Stimulated activated CD8-positive, alpha-beta memory T cell treated with anti-CD3 and anti-CD28 coated beads, Interleukin-15, amount 100 ng/mL, for 48 hours (primary cell): Measurements from ENCODE around the gene SLC6A19.
"Not testable (repeated sequence)": the region's sequence is repeated elsewhere in the genome, so short reads cannot be mapped to it uniquely, and the experiment has no call there.

Experiments used
- DNase-seq, 2 donors: peaks; one replicate each; pipeline ENCODE4 v3.0.0-alpha.2; 2020; ENCODE audit warnings: low read depth in 2 of 2

Gene SLC6A19

DNA sequence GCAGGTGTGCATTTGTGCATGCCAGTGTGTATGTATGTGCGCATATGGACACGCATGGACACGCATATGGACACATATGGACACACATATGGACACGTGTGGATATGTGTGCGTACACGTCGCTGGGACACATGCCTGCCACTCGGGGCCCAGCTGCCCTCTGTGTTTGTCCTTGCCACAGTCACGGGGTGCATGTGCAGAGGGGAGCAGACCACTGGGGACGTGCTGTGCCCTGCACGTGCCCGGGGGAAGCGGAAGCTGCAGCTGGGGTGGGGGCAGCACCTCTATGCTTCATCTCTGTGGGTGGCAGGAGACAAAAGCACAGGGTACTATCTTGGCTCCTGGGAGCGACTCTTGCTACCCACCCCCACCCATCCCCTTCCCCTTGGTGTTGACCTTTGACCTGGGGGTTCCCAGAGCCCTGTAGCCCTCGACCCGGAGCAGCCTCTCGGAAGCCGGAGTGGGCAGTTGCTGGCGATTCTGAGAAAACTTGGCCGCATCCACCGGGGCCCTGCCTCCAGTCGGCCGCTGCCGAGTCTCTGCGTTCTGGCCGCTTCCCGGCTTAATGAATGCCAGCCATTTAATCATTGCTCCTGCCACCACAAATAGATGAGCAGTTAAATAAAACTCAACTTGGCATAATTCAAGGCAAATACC, 21.4 kb downstream of the SLC6A19 start:
- no peak for DNase-seq

DNA sequence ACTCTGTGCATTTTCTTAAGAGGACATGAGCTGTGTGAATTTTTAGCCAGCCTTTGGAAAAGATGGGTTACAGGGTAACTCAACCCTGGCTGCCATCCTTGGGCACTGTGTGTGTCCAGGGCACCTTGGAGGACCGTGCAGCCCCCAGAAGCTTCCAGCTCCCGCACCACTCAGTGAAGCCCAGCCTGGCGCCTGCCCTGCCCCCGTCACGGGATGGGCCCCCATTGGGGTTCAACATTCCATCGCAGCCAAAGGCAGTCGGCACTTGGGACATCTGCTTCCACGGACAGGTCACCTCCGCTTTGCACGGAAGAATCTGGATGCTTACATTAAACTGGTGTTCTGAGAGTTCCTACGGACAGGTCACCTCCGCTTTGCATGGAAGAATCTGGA, 21.9 kb downstream of the SLC6A19 start:
- DNase-seq: no peak

DNA sequence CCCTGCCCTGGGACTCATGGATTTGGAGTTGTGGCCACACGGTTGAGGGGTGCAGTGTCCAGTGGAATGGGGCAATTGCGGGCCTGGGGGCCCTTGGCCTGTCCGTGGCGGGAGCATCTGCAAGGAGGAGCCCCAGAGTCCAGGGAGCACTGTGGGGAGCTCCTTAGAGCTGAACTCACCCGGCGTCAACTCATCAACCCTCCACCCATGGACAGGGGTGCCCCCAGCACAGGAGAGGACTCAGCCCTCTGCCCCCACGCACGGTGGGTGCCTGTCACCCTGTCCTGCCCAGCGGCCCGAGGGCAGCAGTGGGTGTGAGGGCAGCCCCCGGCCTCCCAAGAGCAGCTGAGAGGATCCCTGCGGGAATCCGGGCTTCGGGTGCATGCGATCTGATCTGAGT, 23.2 kb downstream of the SLC6A19 start:
- no peak for DNase-seq

DNA sequence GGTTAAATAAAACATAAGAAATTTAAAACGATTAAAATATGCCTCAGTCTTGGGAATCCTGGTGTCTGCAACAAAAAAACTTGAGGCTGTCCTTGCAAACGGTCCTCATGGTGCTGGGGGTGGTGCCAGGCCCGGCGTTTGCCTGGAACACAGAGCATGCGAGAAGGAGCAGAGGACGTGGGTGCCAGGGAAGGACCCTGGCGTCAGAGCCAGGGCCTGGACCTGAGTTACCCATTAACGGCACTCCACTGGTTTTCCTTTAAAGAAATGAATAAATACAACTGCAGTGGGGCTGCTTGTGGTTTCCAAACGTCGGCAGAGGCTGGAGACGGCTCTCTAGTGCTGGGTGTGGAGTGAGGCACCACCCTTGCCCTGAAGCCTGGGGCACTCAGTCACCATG, 23.7 kb downstream of the SLC6A19 start, which contains the start of gene SLC6A18:
SLC6A18 (plus strand) TSS at position 301 of the 400 bp plus-strand sequence; CDS start at position 398, 97 bp downstream.
- DNase-seq: no peak

DNA sequence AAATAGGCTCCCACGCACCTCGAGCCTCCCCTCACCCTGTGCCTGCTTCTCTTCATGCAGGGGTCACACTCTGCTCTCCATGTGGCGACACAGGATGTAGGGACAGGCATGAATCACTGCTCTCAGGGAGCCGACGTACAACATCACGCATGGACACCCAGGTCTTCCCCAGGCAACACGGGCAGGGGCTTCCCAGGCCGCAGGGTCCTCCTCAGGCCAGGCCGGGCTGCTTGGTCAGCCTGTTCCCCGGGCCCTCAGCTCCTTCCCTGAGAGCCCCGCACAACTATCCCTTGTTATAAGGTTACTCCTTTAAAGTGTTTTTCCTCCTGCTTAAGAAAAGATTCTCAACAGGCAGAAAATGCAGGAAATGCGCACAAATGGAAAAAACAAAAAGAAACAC, 24.8 kb downstream of the SLC6A19 start:
- DNase-seq: no peak

DNA sequence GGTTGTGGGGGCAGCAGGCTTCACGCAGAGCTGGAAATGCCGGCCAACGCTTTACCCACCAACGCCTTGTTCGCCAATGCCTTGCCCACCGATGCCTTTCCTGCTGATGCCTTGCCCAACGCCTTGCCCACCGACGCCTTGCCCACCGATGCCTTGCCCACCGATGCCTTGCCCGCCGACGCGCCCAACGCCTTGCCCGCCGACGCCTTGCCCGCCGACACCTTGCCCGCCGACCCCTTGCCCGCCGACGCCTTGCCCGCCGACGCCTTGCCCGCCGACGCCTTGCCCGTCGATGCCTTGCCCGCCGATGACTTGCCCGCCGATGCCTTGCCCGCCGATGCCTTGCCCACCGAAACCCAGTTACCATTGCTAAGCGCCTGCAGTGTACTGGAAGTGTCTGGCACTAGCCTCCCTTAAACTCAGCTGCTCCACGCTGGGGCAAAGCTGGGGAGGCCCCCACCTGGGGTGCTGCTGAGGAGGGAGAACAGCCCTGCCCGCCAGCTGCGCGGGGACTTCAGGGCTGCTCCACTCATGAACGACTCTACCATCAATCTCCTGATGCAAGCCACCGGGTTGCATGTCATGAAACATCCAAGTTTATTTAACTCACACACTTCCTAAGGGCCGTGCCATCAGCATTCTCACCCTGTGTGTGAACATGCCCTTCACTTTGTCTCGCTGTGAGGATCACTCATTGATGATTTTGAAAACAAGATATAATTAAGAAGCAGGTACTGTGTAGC, 25.6 kb downstream of the SLC6A19 start:
- DNase-seq: no peak

DNA sequence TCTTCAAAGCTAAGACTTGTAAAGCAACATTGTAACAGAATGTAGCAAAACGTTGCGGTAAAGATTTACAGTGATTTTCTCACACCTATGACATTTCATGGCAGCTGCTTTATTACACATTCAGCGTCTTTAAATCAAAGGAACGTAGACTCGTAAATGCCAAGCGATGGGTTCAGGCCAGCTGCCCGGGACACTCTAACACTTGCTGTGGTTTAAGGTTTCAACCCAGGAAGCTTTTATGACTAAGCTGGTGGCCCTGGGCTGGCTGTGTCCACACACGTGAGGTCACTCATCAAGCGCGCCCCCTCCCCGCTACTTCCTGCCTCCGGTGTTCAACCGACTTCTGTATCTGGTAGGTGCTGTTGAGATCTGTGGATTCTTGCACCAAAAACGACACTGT, 26.3 kb downstream of the SLC6A19 start:
- no peak for DNase-seq

DNA sequence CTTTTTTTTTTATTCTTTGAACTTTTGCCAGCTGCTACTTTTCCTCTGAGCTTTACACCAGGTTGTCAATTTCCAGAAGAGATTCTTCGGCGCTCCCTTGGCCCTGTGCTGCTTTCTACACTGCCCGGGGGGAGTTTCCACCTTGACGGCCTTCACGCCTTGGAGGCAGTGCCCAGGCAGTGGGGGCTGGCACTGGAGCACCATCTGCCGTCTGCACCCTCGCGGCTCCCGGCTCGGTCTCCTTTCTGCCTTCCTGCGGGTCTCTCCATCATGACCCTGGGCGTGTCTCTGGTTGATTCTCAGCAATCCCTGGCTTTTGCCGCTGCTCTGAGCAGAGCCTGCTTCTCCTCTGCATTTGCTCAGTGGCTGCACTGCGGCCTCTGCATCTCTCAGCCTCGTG, 26.7 kb downstream of the SLC6A19 start:
- DNase-seq: no peak

DNA sequence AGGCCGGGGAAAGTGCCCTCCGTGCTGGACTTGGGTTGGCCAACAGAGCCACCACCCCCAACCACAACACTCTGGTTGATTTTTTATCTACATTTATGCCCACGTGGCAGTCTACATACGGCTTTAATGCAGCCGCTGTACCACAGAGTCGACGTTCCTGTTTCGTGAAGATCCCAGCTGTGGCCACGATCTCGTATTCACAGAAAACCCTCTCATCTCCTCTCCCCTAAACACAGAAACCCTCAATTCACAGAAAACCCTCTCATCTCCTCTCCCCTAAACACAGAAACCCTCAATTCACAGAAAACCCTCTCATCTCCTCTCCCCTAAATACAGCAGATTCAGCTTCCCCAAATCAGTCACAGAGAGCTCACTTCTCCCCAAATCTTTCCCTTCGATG, 27.6 kb downstream of the SLC6A19 start:
- not testable (repeated sequence) for DNase-seq

DNA sequence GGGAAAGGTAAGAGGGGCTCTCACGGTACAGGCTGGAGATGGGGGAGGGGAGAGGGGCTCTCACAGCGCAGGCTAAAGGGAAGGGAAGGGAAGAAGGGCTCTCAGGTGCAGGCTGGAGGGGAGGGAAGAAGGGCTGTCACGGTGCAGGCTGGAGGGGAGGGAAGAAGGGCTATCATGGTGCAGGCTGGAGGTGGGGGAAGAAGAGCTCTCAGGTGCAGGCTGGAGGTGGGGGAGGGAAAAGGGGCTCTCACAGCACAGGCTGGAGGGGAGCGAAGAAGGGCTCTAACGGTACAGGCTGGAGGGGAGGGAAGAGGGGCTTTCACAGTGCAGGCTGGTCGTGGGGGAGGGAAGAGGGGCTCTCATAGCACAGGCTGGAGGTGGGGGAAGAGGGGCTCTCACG, 28.4 kb downstream of the SLC6A19 start:
- no peak for DNase-seq

DNA sequence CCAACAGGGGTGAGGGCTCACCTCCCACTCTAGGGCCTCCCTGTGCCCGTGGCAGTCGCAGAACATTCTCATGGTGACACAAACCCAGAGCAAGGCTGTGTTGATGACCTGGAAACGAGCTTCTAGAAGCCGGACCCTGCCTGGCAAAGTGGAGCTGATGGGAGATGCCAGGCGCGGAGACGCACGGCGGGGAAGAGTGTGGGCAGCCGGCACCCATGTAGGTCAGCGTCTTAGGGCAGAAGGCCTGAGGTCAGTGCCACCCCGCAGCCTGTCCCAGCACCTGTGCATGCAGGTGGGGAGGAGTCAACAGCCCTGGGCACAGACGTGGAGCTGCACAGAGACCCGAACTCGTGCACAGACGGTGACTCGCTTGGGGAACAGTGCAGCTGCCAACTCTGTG, 29.2 kb downstream of the SLC6A19 start:
- DNase-seq: no peak

DNA sequence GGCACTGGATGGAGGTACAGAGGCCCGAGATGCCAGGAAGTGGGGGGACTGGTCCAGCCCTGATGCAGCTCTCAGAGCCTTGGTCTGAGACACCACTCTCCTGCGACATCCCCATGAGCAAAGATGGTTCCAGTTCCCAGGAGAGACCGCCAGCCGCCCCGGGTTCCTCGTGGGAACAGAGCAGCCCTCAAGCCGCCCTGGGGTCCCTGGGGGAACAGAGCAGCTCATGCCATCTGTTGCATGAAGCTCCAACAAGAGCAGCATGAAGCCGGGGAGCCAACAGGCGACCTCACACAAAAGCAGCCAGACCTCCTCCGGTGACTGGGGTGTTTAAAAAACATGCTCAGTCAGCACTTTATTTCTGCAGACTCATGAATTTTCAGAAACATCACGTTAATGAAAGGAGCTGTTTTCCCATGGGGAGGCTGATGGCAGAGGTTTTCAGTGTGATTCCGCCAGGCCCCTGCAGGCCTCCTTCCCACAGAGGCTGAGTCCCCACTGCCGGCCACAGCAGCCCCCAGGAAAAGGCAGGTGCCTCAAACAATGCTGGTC, 30.0 kb downstream of the SLC6A19 start:
- no peak for DNase-seq

DNA sequence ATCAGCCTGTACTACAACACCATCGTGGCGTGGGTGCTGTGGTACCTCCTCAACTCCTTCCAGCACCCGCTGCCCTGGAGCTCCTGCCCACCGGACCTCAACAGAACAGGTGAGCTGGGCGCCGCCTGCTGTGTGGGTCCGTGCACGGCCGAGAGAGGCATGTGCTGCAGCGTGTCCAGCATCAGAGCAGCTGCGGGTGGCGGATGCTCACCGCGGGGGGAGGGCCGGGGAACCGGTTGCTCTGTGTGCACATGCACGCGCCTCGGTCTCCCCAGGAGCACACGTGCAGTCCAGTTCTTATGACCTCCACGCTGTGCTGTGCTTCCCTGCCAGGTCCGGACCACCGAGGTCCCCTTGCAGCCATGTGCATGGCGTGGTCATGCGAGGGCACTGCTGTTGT, 31.4 kb downstream of the SLC6A19 start:
- no peak for DNase-seq

DNA sequence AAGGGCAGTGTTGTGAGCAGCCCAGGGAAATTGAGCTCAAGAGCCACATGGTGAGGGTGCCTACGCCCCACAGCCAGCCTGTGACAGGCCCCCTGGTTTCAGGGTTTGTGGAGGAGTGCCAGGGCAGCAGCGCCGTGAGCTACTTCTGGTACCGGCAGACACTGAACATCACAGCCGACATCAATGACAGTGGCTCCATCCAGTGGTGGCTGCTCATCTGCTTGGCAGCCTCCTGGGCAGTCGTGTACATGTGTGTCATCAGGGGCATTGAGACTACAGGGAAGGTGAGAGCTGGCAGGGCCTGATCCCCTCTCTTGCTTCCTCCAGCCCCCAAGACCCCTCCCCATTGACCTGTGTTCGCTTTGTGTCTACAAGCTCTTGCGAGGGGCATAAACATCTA, 34.0 kb downstream of the SLC6A19 start:
- DNase-seq: no peak

DNA sequence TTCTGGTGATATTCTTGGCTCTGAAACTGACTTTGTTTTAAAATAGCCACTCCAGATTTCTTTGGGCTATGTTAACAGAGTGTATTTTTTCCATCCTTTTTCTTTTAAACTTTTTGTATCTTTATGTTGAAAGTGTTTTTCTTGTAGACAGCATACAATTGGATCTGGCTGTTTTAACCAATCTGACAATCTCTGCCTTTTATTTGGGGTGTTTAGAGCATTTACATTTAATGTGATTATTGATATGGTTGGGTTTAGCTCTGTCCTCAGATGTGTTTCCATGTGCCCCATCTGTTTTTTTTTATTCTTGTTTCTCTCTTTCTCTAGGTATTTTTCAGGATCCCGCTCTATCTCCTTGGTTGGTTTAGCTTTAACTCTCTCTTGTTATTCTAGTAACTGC, 34.4 kb downstream of the SLC6A19 start:
- DNase-seq: no peak

DNA sequence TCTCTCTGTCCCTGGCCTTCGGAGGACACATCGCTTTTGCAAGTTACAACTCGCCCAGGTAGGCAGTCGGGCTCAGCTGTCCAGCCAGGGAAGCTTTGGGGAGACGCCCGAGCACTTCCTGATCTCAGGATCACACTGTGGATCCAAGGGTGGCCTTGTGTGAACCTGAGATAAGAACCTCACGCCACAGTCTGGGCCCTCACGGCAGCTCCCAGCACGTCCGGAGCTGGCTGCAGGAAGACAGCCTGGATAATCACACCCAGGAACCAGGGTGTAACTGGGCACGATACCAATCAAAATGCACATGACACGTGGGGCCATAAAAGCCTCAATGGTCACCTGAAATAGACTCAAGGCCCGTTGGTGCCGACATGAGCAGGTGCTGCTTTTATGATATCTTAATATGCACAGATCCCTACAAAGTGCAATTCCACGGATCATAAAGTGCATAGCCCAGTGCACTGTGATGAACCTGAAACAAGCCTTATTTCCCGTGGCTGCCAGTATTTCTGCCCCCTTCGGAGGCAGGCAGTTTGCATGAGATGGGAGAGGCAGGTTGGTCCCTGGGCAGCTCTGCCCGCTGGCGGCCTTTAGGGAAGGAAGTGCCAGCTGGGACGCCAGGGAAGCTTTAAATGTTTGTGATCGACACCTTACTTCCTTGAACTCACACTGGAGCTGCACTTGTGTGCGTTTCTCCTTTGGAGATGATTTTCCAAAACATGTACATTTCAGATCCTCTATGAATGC, 38.3 kb downstream of the SLC6A19 start:
- no peak for DNase-seq

DNA sequence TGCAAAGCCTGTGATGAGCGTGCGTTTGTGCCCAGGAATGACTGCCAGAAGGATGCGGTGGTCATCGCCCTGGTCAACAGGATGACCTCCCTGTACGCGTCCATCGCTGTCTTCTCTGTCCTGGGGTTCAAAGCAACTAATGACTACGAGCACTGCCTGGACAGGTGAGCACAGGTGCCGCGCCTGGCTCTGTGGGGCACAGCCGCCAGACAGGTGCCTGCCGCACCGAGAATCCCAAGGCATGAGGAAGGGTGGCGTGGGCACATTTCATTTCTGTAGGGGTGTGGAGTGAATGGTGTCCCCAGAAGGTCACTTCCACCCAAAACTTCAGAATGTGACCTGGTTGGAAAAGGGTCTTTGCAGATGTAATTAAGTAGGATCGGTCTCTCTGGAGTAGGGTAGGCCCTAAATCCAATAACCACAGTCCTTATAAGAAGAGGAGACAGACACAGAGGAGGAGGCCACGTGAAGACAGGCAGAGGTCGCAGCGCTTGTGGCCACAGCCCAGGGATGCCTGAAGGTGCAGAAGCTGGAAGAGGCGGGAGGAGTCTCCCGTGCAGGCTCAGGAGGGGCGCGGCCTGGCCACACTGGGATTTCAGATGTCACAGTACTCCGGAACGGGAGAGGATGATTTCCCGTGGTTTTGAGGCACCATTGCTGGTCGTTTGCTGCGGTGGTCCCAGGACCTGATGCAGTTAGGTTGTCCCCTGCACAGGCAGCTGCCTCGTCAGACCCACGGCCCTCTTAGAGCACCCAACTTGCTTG, 39.3 kb downstream of the SLC6A19 start:
- DNase-seq: no peak

DNA sequence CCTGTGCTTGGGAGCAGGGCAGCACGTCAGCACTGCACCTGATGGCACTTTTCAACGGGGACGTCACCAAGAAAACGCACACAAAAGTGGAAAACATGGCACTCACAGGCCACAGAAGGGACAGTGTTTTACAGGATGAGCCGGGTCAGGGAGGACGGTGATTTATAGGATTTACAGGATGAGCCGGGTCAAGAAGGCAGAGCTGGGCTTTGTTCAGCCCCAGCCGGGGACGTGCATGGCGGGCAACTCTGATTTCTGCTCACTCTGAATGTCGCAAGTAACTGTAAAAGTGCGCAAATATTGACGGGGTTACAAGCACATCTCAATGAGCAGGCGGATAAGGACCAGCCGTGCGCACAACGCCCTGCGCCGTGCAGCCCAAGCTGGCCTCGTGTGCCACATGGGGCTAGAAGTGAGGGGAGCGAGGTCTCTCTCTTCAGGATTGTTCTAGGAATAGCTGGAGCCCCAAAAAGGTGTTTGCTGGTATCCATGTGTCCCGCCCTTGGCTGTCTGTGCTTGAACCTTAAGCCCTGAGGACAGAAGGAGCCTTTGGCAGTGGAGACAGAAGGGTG, 40.2 kb downstream of the SLC6A19 start:
- DNase-seq: no peak

DNA sequence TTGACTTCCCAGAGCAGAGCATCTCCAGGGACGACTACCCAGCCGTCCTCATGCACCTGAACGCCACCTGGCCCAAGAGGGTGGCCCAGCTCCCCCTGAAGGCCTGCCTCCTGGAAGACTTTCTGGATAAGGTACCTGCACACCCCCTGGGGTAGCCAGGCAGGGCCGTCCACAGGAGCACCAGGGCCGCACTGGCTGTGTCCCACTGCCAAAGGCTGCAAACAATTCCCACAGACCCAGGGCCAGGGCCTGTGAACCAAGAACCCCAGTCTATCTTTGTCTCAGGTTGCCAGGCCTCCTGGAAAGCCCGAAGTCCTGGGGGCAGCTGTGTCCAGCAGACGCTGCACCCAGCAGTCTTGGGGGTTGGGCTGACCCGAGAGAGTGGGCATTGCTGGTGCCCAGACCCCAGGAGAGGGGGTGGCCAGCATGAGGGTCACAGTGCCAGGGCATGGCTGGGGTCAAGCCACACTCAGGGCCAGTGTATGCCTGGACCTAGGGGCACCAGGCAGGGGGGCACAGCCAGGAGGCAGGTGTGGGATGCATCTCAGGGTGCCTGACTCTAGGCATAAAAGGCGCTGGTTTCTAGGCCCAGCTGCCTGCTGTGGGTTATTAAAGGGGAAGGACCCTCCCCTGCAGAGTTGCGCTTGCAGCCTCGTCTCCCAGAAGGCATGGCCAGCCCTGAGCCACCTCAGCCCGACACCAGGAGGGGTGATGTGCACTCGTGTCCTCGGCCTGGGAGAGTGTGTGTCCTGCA, 41.5 kb downstream of the SLC6A19 start:
- no peak for DNase-seq

DNA sequence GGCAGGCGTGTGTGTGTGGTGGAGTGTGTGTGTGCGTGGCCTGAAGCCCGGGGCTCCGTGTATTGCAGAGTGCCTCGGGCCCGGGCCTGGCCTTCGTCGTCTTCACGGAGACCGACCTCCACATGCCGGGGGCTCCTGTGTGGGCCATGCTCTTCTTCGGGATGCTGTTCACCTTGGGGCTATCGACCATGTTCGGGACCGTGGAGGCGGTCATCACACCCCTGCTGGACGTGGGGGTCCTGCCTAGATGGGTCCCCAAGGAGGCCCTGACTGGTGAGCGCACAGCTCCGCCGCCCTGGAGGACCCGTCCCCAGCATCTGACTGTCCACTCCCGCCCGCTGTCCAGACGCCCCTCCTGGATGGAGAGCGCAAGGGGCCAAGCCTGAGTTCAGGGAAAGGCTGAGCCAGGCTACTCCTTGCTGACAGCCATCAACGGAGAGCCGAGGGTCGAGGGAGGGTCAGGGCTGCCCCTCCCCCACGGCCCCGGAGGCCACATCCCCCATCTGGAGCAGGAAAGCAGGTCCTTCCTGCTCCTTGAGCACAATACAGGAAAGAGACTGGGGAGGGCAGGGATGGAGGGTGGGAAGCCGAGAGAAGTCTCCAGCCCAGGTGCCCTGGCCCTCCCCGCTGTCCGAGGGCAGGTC, 42.2 kb downstream of the SLC6A19 start:
- DNase-seq: no peak
